ENCODE data around the gene SEC61A1.

SEC61A1 gene

DNA sequence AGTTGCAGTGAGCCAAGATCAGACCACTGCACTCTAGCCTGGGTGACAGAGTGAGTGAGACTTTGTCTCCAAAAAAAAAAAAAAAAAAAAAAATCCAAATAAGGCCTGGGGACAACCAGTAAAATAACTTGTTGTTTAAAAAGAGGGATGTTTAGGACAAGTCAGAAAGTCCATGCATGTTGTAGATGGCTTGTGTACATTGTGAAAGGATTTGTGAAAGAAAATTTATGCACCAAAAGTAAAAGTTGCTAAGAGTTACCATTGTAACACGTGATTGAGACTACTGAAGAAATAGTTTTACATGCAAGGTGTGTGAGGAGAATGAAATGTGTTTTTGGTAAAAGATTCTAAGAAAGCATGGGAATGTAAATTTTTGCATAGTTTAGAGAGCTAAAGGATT, 35.7 kb upstream of the SEC61A1 start:
- no peak overlapping the region for H3K27ac ChIP-seq
- no peak overlapping the region for H2AFZ ChIP-seq (ENCODE audit: low read depth)
- TF ChIP-seq, protein P1, sequence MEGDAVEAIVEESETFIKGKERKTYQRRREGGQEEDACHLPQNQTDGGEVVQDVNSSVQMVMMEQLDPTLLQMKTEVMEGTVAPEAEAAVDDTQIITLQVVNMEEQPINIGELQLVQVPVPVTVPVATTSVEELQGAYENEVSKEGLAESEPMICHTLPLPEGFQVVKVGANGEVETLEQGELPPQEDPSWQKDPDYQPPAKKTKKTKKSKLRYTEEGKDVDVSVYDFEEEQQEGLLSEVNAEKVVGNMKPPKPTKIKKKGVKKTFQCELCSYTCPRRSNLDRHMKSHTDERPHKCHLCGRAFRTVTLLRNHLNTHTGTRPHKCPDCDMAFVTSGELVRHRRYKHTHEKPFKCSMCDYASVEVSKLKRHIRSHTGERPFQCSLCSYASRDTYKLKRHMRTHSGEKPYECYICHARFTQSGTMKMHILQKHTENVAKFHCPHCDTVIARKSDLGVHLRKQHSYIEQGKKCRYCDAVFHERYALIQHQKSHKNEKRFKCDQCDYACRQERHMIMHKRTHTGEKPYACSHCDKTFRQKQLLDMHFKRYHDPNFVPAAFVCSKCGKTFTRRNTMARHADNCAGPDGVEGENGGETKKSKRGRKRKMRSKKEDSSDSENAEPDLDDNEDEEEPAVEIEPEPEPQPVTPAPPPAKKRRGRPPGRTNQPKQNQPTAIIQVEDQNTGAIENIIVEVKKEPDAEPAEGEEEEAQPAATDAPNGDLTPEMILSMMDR (conservative IDR thresholded peaks at IDR 0.05; ENCODE audit: low read depth, low read length) = no peak
- H3K4me3 ChIP-seq (IDR thresholded peaks at IDR 0.05; ENCODE audit: insufficient read depth, low read depth, low read length) = no peak overlapping the region
- H3K79me2 ChIP-seq (ENCODE audit: insufficient read depth, low read depth) = no peaks in the 10 kb centered on the region
- no peaks in the 10 kb centered on the region for H4K20me1 ChIP-seq (ENCODE audit: insufficient read depth)
- H3K4me1 ChIP-seq (ENCODE audit: low read depth, poor library complexity, severe bottlenecking) = no peaks in the 10 kb centered on the region
- H3K4me2 ChIP-seq = no peak overlapping the region
- H3K27me3 ChIP-seq (ENCODE audit: insufficient read depth, low read depth) = no peaks in the 10 kb centered on the region
- H3K36me3 ChIP-seq (ENCODE audit: insufficient read depth) = no peaks in the 10 kb centered on the region
- H3K9ac ChIP-seq = no peak overlapping the region

DNA sequence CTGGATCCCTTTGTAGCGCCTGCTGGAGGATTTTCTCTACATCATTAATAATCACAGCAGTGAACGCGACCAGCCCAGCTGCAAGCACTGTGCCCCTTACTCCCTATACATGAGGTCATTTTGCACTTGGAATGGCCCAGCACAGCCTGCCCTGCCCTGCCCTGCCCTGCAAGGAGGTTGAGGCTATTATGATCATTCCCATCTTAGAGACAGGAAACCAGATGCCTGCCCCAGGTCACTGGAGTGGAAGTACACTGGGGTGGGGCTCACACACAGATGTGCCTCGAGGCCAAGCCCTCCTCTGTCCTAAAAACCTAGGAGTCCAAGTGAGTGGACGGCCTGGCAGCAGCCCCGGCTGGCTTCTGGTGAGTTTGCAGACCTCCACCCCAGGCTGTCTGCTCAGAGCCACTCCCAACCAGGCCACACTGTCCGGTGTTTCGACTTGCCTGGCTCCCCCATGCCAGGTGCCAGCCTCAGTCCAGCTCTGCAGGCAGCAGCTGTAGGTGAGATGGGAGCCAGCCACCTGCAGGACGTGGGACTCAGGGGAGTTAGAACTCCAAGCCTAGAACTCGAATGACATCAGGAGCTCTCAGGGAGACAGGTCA, 30.4 kb upstream of the SEC61A1 start:
- no peaks in the 10 kb centered on the region for H3K36me3 ChIP-seq (ENCODE audit: insufficient read depth)
- no peak overlapping the region for H3K27ac ChIP-seq
- H3K79me2 ChIP-seq (ENCODE audit: insufficient read depth, low read depth) = no peaks in the 10 kb centered on the region
- no peaks in the 10 kb centered on the region for H4K20me1 ChIP-seq (ENCODE audit: insufficient read depth)
- TF ChIP-seq, protein P1 (conservative IDR thresholded peaks at IDR 0.05; ENCODE audit: low read depth, low read length) = no peak
- H3K4me2 ChIP-seq = no peak overlapping the region
- no peaks in the 10 kb centered on the region for H3K4me1 ChIP-seq (ENCODE audit: low read depth, poor library complexity, severe bottlenecking)
- H2AFZ ChIP-seq (ENCODE audit: low read depth) = no peak overlapping the region
- no peaks in the 10 kb centered on the region for H3K27me3 ChIP-seq (ENCODE audit: insufficient read depth, low read depth)
- H3K4me3 ChIP-seq (IDR thresholded peaks at IDR 0.05; ENCODE audit: insufficient read depth, low read depth, low read length) = no peak overlapping the region
- H3K9ac ChIP-seq = no peak overlapping the region

GRCh38 chr3:128033102-128033501, 19.1 kb upstream of the SEC61A1 start:
- H3K4me2 ChIP-seq = no peak overlapping the region
- H4K20me1 ChIP-seq (ENCODE audit: insufficient read depth) = no peaks in the 10 kb centered on the region
- TF ChIP-seq, protein P1 (conservative IDR thresholded peaks at IDR 0.05; ENCODE audit: low read depth, low read length) = no peak
- H3K27me3 ChIP-seq (ENCODE audit: insufficient read depth, low read depth) = no peaks in the 10 kb centered on the region
- H3K4me1 ChIP-seq (ENCODE audit: low read depth, poor library complexity, severe bottlenecking) = no peaks in the 10 kb centered on the region
- H3K27ac ChIP-seq = no peak overlapping the region
- no peak overlapping the region for H2AFZ ChIP-seq (ENCODE audit: low read depth)
- no peak overlapping the region for H3K4me3 ChIP-seq (IDR thresholded peaks at IDR 0.05; ENCODE audit: insufficient read depth, low read depth, low read length)
- H3K9ac ChIP-seq = no peak overlapping the region
- no peaks in the 10 kb centered on the region for H3K79me2 ChIP-seq (ENCODE audit: insufficient read depth, low read depth)
- H3K36me3 ChIP-seq (ENCODE audit: insufficient read depth) = no peaks in the 10 kb centered on the region

- Histone ChIP-seq H3K4me3 (IDR thresholded peaks at IDR 0.05; ENCODE audit: insufficient read depth, low read depth, low read length) (no peak overlapping the region), H3K27ac (no peak overlapping the region), H3K9ac (no peak overlapping the region), H3K4me1 (ENCODE audit: low read depth, poor library complexity, severe bottlenecking) (no peaks in the 10 kb centered on the region), H4K20me1 (ENCODE audit: insufficient read depth) (no peaks in the 10 kb centered on the region), H3K27me3 (ENCODE audit: insufficient read depth, low read depth) (no peaks in the 10 kb centered on the region), H2AFZ (ENCODE audit: low read depth) (no peak overlapping the region), H3K79me2 (ENCODE audit: insufficient read depth, low read depth) (no peaks in the 10 kb centered on the region), H3K36me3 (ENCODE audit: insufficient read depth) (no peaks in the 10 kb centered on the region), H3K4me2 (no peak overlapping the region)
- TF ChIP-seq, protein P1 (conservative IDR thresholded peaks at IDR 0.05; ENCODE audit: low read depth, low read length) = no peak
Measured at GRCh38 chr3:128036119-128036518, 16.1 kb upstream of the SEC61A1 start.

Measured in KMS-11 (cell line).